Measurements from ENCODE around the gene PIPOX. TPM values are rescaled to one million over a fixed set of nuclear protein-coding genes. Genes with fewer than 3 reads are reported as not detected.

The PIPOX gene
- total and polyA plus RNA-seq, 2 donors (not counting 1 experiment from before 2014, with no cell fraction given): 0.20 to 0.83 TPM

DNA sequence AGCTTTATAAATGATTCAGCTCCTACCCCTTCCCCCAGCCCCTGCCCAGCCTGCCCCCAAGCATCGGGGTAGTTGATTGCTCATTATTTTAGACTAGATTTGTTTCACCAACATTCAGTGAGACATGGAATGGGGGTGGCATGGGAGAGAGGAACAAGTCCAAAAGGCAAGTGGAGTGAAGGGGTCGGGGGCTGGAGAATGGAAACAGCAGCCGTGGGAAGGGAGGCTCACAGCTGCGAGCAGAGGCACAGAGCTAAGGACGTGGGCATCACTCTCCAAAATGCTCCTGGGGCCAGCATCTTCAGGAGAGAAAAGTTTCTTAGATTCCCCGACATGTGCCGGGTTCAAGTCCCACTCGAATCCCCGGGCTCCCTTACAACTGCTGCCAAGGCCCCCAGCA is 19.3 kb downstream of the PIPOX start:
- H2AFZ ChIP-seq (ENCODE audit: low read length): no peak overlapping the region
- no peak overlapping the region for H3K27ac ChIP-seq (ENCODE audit: insufficient read depth, low read length)
- no peak overlapping the region for H3K4me3 ChIP-seq (replicated peaks in 1 of 4; ENCODE audit: control extremely low read depth in 1 of 4, insufficient read depth in 1 of 4, low read depth in 3 of 4, low read length in 4 of 4)
- H3K9me3 ChIP-seq (ENCODE audit: control insufficient read depth, insufficient read depth, low read depth, low read length): no peaks in the 10 kb centered on the region
- no peaks in the 10 kb centered on the region for H3K4me1 ChIP-seq (ENCODE audit: control insufficient read depth, extremely low read depth, insufficient read depth, low read length)
- H4K20me1 ChIP-seq (ENCODE audit: control insufficient read depth, extremely low read depth, insufficient read depth, low read length): no peaks in the 10 kb centered on the region
- no peak overlapping the region for H3K9ac ChIP-seq (ENCODE audit: insufficient read depth, low read length)
- no peak for TF ChIP-seq EZH2 (IDR thresholded peaks at IDR 0.05; ENCODE audit: low read length, missing control alignments)
- TF ChIP-seq, protein P1, sequence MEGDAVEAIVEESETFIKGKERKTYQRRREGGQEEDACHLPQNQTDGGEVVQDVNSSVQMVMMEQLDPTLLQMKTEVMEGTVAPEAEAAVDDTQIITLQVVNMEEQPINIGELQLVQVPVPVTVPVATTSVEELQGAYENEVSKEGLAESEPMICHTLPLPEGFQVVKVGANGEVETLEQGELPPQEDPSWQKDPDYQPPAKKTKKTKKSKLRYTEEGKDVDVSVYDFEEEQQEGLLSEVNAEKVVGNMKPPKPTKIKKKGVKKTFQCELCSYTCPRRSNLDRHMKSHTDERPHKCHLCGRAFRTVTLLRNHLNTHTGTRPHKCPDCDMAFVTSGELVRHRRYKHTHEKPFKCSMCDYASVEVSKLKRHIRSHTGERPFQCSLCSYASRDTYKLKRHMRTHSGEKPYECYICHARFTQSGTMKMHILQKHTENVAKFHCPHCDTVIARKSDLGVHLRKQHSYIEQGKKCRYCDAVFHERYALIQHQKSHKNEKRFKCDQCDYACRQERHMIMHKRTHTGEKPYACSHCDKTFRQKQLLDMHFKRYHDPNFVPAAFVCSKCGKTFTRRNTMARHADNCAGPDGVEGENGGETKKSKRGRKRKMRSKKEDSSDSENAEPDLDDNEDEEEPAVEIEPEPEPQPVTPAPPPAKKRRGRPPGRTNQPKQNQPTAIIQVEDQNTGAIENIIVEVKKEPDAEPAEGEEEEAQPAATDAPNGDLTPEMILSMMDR (conservative IDR thresholded peaks at IDR 0.05 in 1 of 2, IDR thresholded peaks at IDR 0.05 in 1 of 2; ENCODE audit: low read depth in 1 of 2, low read length in 2 of 2): no peak
- no peak overlapping the region for H3K4me2 ChIP-seq (ENCODE audit: extremely low read depth, insufficient read depth, low read length)
- H3K79me2 ChIP-seq (ENCODE audit: control insufficient read depth, insufficient read depth, low read length): no peaks in the 10 kb centered on the region
- DNase-seq (ENCODE audit: low read depth in 2 of 2): no peak
- no peaks in the 10 kb centered on the region for H3K36me3 ChIP-seq (ENCODE audit: control insufficient read depth, insufficient read depth, low read length)
- peaks cover 6% of the 10 kb centered on the region for H3K27me3 ChIP-seq (ENCODE audit: control insufficient read depth, insufficient read depth, low read length)

DNA sequence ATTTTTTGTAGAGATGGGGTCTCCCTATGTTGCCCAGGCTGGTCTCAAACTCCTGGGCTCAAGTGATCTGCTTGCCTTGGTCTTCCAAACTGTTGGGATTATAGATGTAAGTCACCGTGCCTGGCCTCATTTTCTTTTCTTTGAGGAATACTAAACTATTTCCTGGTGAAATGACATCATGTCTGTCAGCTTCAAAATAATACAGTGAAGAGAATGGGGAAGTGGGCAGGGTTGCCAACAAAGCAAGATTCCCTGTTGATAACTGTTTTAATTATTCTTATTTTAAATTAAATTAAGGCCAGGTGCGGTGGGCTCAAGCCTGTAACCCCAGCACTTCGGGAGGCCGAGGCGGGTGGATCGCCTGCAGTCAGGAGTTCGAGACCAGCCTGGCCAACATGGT is 21.1 kb downstream of the PIPOX start:
- no peak for TF ChIP-seq EZH2 (IDR thresholded peaks at IDR 0.05; ENCODE audit: low read length, missing control alignments)
- TF ChIP-seq, protein P1 (conservative IDR thresholded peaks at IDR 0.05 in 1 of 2, IDR thresholded peaks at IDR 0.05 in 1 of 2; ENCODE audit: low read depth in 1 of 2, low read length in 2 of 2): no peak
- DNase-seq (ENCODE audit: low read depth in 2 of 2): no peak

DNA sequence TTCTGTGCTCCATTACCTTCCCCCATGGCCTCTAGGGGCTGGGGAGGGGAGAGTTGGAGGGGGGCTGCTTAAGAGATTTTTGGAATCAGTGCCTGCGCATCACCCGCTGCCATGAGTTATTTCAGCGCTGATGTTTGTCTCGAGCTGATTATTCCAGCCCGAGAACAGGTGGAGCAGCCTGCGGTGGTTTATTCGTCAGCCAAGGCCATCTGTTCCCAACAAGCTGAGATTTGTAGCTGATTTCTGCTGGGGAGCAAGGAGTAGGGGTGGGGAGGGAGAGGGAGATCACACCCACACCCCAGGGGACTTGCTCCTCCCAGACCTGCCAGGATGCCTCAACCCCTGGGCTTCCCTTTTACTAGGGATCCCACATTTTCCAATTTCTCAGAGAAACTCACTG is 23.1 kb downstream of the PIPOX start:
- Histone ChIP-seq H3K27ac (ENCODE audit: insufficient read depth, low read length) (no peak overlapping the region), H3K9ac (ENCODE audit: insufficient read depth, low read length) (no peak overlapping the region), H4K20me1 (ENCODE audit: control insufficient read depth, extremely low read depth, insufficient read depth, low read length) (no peaks in the 10 kb centered on the region), H3K4me1 (ENCODE audit: control insufficient read depth, extremely low read depth, insufficient read depth, low read length) (no peaks in the 10 kb centered on the region), H2AFZ (ENCODE audit: low read length) (no peak overlapping the region), H3K9me3 (ENCODE audit: control insufficient read depth, insufficient read depth, low read depth, low read length) (no peaks in the 10 kb centered on the region), H3K79me2 (ENCODE audit: control insufficient read depth, insufficient read depth, low read length) (no peaks in the 10 kb centered on the region), H3K27me3 (ENCODE audit: control insufficient read depth, insufficient read depth, low read length) (peaks cover 7% of the 10 kb centered on the region), H3K36me3 (ENCODE audit: control insufficient read depth, insufficient read depth, low read length) (no peaks in the 10 kb centered on the region), H3K4me2 (ENCODE audit: extremely low read depth, insufficient read depth, low read length) (no peak overlapping the region), H3K4me3 (replicated peaks in 1 of 4; ENCODE audit: control extremely low read depth in 1 of 4, insufficient read depth in 1 of 4, low read depth in 3 of 4, low read length in 4 of 4) (no peak overlapping the region)
- TF ChIP-seq EZH2 (IDR thresholded peaks at IDR 0.05; ENCODE audit: low read length, missing control alignments): no peak
- TF ChIP-seq, protein P1 (conservative IDR thresholded peaks at IDR 0.05 in 1 of 2, IDR thresholded peaks at IDR 0.05 in 1 of 2; ENCODE audit: low read depth in 1 of 2, low read length in 2 of 2): no peak
- no peak for DNase-seq (ENCODE audit: low read depth in 2 of 2)

More for the DNA sequence above, 21.1 kb downstream of the PIPOX start:
- H3K9me3 ChIP-seq (ENCODE audit: control insufficient read depth, insufficient read depth, low read depth, low read length): no peaks in the 10 kb centered on the region
- H2AFZ ChIP-seq (ENCODE audit: low read length): no peak overlapping the region
- no peak overlapping the region for H3K27ac ChIP-seq (ENCODE audit: insufficient read depth, low read length)
- H3K4me3 ChIP-seq (replicated peaks in 1 of 4; ENCODE audit: control extremely low read depth in 1 of 4, insufficient read depth in 1 of 4, low read depth in 3 of 4, low read length in 4 of 4): no peak overlapping the region
- H4K20me1 ChIP-seq (ENCODE audit: control insufficient read depth, extremely low read depth, insufficient read depth, low read length): no peaks in the 10 kb centered on the region
- no peaks in the 10 kb centered on the region for H3K4me1 ChIP-seq (ENCODE audit: control insufficient read depth, extremely low read depth, insufficient read depth, low read length)
- no peaks in the 10 kb centered on the region for H3K79me2 ChIP-seq (ENCODE audit: control insufficient read depth, insufficient read depth, low read length)
- H3K4me2 ChIP-seq (ENCODE audit: extremely low read depth, insufficient read depth, low read length): no peak overlapping the region
- no peak overlapping the region for H3K9ac ChIP-seq (ENCODE audit: insufficient read depth, low read length)
- peaks cover 6% of the 10 kb centered on the region for H3K27me3 ChIP-seq (ENCODE audit: control insufficient read depth, insufficient read depth, low read length)
- no peaks in the 10 kb centered on the region for H3K36me3 ChIP-seq (ENCODE audit: control insufficient read depth, insufficient read depth, low read length)

Data from fibroblast of lung (primary cell).